Measurements from ENCODE around the gene TBCD.
"Not testable (repeated sequence)": the region's sequence is repeated elsewhere in the genome, so short reads cannot be mapped to it uniquely, and the experiment has no call there.

TBCD gene

GRCh38 chr17:82979718-82980117 is 227.9 kb downstream of the TBCD start:
- DNase-seq = no peak

GRCh38 chr17:82980632-82981031 is 228.8 kb downstream of the TBCD start:
- no peak for DNase-seq

- no peak for DNase-seq
Observed at GRCh38 chr17:82981141-82981730, 229.4 kb downstream of the TBCD start.

- no peak for DNase-seq
Observed at GRCh38 chr17:82983510-82984248, 231.8 kb downstream of the TBCD start.

- DNase-seq = not testable (repeated sequence)
Observed at GRCh38 chr17:82984249-82984617, 232.4 kb downstream of the TBCD start.

GRCh38 chr17:82984751-82985427 is 233.0 kb downstream of the TBCD start:
- no peak for DNase-seq

- no peak for DNase-seq
Observed at GRCh38 chr17:82985428-82985805, 233.6 kb downstream of the TBCD start.

GRCh38 chr17:82985973-82986372 is 234.1 kb downstream of the TBCD start:
- no peak for DNase-seq

GRCh38 chr17:82989051-82989450 is 237.2 kb downstream of the TBCD start:
- not testable (repeated sequence) for DNase-seq

GRCh38 chr17:82989881-82990280 is 238.0 kb downstream of the TBCD start:
- no peak for DNase-seq

GRCh38 chr17:82993005-82993404 is 241.1 kb downstream of the TBCD start:
- no peak for DNase-seq

All from NCI-H1694 treated with DMSO at 0.1 percent for 48 hours (cell line).